Psoas muscle (tissue), 8 donors: ENCODE data around the gene ALG2. TPM values are rescaled to one million over a fixed set of nuclear protein-coding genes. Genes with fewer than 3 reads are reported as not detected.

Experiments used
- ATAC-seq, 4 donors: fragments of 200-7000 bp; cut with Tn5 transposase; one replicate each; pipeline ENCODE4 v1.9.1; 2020; ENCODE audit warnings: moderate library complexity in 3 of 4, mild to moderate bottlenecking in 2 of 4
- DNase-seq, 2 donors: peaks; one replicate each; pipeline ENCODE4 v3.0.0-alpha.2; 2020
- H3K27ac ChIP-seq: fragments of 200-600 bp; one replicate; pipeline ENCODE4 v1.8.0; 2022
- H3K27me3 ChIP-seq, 3 donors: fragments of 200-600 bp in 1 of 3; one replicate each; pipeline versions ENCODE4 v1.6.1 to v1.8.0; 2013 to 2022; ENCODE audit warnings: low read length in 2 of 3, mild to moderate bottlenecking in 2 of 3, moderate library complexity in 1 of 3; ENCODE audit not compliant: insufficient read depth in 3 of 3
- H3K36me3 ChIP-seq, 2 donors: fragments of 200-600 bp in 1 of 2; one replicate each; pipeline versions ENCODE4 v1.6.1 to v1.8.0; 2013 to 2022; ENCODE audit warnings: low read depth in 1 of 2, mild to moderate bottlenecking in 1 of 2, moderate library complexity in 1 of 2; ENCODE audit not compliant: insufficient read depth in 1 of 2
- H3K4me1 ChIP-seq: fragments of 200-600 bp; one replicate; pipeline ENCODE4 v1.8.0; 2022
- H3K4me3 ChIP-seq: fragments of 200-600 bp; one replicate; pipeline ENCODE4 v1.8.0; 2022; ENCODE audit warnings: mild to moderate bottlenecking
- H3K9me3 ChIP-seq: fragments of 200-600 bp; one replicate; pipeline ENCODE4 v1.8.0; 2022
- WGBS, 3 donors: extraction: QIAGEN DNeasy Blood & Tissue Kit; methylation state at CpG; one replicate each; pipeline versions ENCODE4 v1.1.6 to v1.1.7; 2013; 5-methylcytosine and 5-hydroxymethylcytosine counted together
- intact Hi-C, 2 donors: fragments of 100-400 bp; cut with DNase I; formaldehyde crosslinking; loops; one replicate each; pipeline versions ENCODE4 v1.11.0 to v1.14.2; 2022
- polyA plus RNA-seq, 3 donors: library from polyadenylated mRNA; stranded (reverse); fragments of 200-250 nt; gene quantifications; one replicate each; pipeline ENCODE4 v1.2.3, GENCODE V29; 2013
- total RNA-seq, 4 donors: library from RNA; stranded (reverse); fragmentation: NEBNext Ultra II Directional in 2 of 4; extraction: Animal tissue kit (Norgen Biotek cat#: 25700) in 2 of 4; gene quantifications; one replicate each; pipeline versions ENCODE4 v1.2.1 to v1.2.4, GENCODE V29; 2021 to 2023
- TF ChIP-seq, protein P1 (sequence below): fragments of 200-600 bp; IDR thresholded peaks from one replicate; pipeline ENCODE4 v1.8.0; 2022; ENCODE audit warnings: antibody characterized with exemption
- donor health status: healthy with polysubstance abuse.
- donor health status: DM: no; HTN: no; CAD: no; lungs with moderate emphysema.
- donor health status: Bipolar disorder and iron deficiency.
- donor health status: healthy.
- donor health status: DM: yes; HTN: yes; CAD: no.
- donor health status: DM: no; HTN: no; CAD: no.
- donor health status: DM: no; HTN: no; CAD: no.
- donor health status: DM: yes; HTN: yes; CAD: no.

Gene ALG2
- total and polyA plus RNA-seq, 7 donors, result 6.6 to 18.8 (median 11.5) TPM

GRCh38 chr9:99235926-99236634 lies 14.3 kb upstream of the ALG2 start:
- 85 to 88% (median 87%) methylated on average over 7 of the region's 7 CpGs for WGBS, 3 donors

DNA sequence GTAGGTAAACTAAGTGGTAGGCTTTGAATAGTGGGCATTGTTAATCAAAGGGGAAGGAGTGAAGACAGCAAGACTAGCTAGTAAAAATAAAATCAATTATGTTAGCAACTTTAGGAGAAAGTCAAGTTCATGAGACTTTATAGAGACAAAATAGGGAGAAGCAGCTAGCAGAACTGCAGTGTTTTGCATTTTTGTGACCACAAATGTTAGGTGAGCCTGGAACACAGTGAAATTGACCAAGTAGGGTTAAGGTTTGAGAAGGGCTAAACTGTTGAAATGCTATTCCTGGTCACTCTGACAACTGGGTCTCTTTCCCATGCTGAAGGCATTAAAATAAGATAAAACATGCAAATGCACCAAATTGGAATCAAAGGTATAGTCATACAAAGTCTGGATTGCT lies 13.3 kb upstream of the ALG2 start:
- TF ChIP-seq, protein P1, sequence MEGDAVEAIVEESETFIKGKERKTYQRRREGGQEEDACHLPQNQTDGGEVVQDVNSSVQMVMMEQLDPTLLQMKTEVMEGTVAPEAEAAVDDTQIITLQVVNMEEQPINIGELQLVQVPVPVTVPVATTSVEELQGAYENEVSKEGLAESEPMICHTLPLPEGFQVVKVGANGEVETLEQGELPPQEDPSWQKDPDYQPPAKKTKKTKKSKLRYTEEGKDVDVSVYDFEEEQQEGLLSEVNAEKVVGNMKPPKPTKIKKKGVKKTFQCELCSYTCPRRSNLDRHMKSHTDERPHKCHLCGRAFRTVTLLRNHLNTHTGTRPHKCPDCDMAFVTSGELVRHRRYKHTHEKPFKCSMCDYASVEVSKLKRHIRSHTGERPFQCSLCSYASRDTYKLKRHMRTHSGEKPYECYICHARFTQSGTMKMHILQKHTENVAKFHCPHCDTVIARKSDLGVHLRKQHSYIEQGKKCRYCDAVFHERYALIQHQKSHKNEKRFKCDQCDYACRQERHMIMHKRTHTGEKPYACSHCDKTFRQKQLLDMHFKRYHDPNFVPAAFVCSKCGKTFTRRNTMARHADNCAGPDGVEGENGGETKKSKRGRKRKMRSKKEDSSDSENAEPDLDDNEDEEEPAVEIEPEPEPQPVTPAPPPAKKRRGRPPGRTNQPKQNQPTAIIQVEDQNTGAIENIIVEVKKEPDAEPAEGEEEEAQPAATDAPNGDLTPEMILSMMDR, result no peak
- DNase-seq (no peak), ATAC-seq (no peak)
- Histone ChIP-seq H3K27ac (no peak overlapping the region), H3K36me3 (peaks cover 10 to 53% of the 10 kb centered on the region in 2 donors), H3K4me3 (no peak overlapping the region), H3K4me1 (peaks cover 15% of the 10 kb centered on the region), H3K9me3 (no peaks in the 10 kb centered on the region), H3K27me3 (no peaks in the 10 kb centered on the region)
- intact Hi-C loops, result no loop called here

More at GRCh38 chr9:99235926-99236634, 14.3 kb upstream of the ALG2 start:
- Histone ChIP-seq H3K36me3 (peaks cover 10 to 43% of the 10 kb centered on the region in 2 donors), H3K4me3 (no peak overlapping the region), H3K27ac (no peak overlapping the region), H3K9me3 (no peaks in the 10 kb centered on the region), H3K27me3 (no peaks in the 10 kb centered on the region), H3K4me1 (peaks cover 16% of the 10 kb centered on the region)
- intact Hi-C loops, result no loop called here
- DNase-seq (no peak), ATAC-seq (no peak)
- TF ChIP-seq, protein P1, result no peak

- H3K27ac ChIP-seq, result no peak overlapping the region
- no peaks in the 10 kb centered on the region for H3K9me3 ChIP-seq
- H3K36me3 ChIP-seq, result peaks cover 10 to 55% of the 10 kb centered on the region in 2 donors
- intact Hi-C loops, result no loop called here
- WGBS, 3 donors, result 29 to 45% (median 35%) methylated on average over 2 of the region's 2 CpGs
- no peak overlapping the region for H3K4me3 ChIP-seq
- DNase-seq (no peak), ATAC-seq (peak in 3 of 4 donors; percentile 61 to 73 (median 61))
- TF ChIP-seq, protein P1, result no peak
- H3K27me3 ChIP-seq, result no peaks in the 10 kb centered on the region
- H3K4me1 ChIP-seq, result peaks cover 12% of the 10 kb centered on the region
Observed at GRCh38 chr9:99234618-99235017, 12.9 kb upstream of the ALG2 start.

DNA sequence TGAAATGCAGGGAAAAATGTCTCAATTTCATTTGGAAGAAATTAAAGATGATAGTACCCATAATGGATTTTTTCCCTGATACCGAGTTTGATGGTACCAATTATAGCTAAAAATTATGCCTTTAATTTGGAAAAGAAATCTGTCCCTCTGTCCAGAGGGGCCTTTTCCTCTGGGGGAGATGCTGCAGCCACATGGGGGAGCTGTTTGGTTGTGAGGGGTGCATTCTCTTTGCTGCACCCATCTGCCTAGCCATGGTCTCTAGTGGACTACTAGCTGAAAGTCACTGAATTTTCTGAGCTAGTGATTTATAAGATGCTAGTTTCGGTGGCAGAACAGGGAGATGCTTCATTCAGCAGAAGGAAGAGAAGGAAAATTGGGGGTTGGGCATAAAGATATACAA lies 10.0 kb upstream of the ALG2 start:
- Histone ChIP-seq H3K27ac (no peak overlapping the region), H3K4me1 (peaks cover 10% of the 10 kb centered on the region), H3K27me3 (no peaks in the 10 kb centered on the region), H3K9me3 (no peaks in the 10 kb centered on the region), H3K4me3 (no peak overlapping the region), H3K36me3 (peaks cover 16 to 66% of the 10 kb centered on the region in 2 donors)
- ATAC-seq (peak; percentile 46 to 89 (median 82)), DNase-seq (peak in 1 of 2 donors; percentile 37)
- intact Hi-C loops, result no loop called here
- 68 to 87% (median 83%) methylated on average over 2 of the region's 2 CpGs for WGBS, 3 donors
- TF ChIP-seq, protein P1, result peak; percentile 61

DNA sequence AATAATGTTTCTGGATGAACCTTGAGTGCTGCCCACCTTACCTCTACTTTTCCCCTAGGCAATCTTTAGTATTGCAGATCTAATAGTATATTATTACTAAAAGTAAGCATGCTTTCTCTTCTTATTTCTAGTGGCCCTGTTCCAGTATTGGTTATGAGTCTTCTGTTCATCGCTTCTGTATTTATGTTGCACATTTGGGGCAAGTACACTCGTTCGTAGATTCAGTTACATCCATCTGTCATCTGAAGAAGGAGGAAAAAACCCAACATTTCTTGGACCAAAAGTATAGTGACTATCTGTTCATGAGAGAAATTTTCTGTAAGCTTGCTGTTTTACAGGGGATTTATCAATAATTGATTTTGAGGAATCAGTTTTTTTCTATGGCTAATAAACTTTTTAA lies 8.5 kb upstream of the ALG2 start:
- WGBS, 3 donors, result 85 to 96% (median 92%) methylated on average over 3 of the region's 3 CpGs
- no peak overlapping the region for H3K27ac ChIP-seq
- ATAC-seq (no peak), DNase-seq (no peak)
- H3K36me3 ChIP-seq, result peaks cover 16 to 69% of the 10 kb centered on the region in 2 donors
- TF ChIP-seq, protein P1, result no peak
- peaks cover 22% of the 10 kb centered on the region for H3K4me1 ChIP-seq
- H3K27me3 ChIP-seq, result no peaks in the 10 kb centered on the region
- intact Hi-C loops, result no loop called here
- H3K4me3 ChIP-seq, result no peak overlapping the region
- no peaks in the 10 kb centered on the region for H3K9me3 ChIP-seq
